H1 (cell line): ENCODE results near the gene GRIA3. TPM values are rescaled to one million over a fixed set of nuclear protein-coding genes. Genes with fewer than 3 reads are reported as not detected.
A peak's percentile ranks its signal among the peaks of the same experiment; 100 is the strongest.

Experiments used
- CTCF ChIA-PET: fragments of 300-600 bp; sonication (Branson Sonifier 250); formaldehyde crosslinking; loops from one replicate; lab custom pipeline; 2021; ENCODE audit not compliant: partially characterized antibody; lab: Charles Lee
- POLR2A ChIA-PET: fragments of 300-600 bp; sonication (Branson Sonifier 250); formaldehyde crosslinking; loops from one replicate; lab custom pipeline; 2021; ENCODE audit warnings: inconsistent platforms; ENCODE audit not compliant: partially characterized antibody; lab: Charles Lee
- DNase-seq, 2 experiments: peaks; one replicate each; pipeline versions ENCODE4 v3.0.0 to v3.0.0-alpha.2; 2010 to 2022; ENCODE audit warnings: low spot score in 2 of 2, low read depth in 1 of 2, mixed read lengths in 1 of 2
- FAIRE-seq: peaks from 2 replicates; lab custom pipeline; 2011; peaks lifted over from hg19 to GRCh38; lab: Jason Lieb, UNC
- H2AFZ ChIP-seq: 2 replicates; pipeline ENCODE4 v1.8.1; 2012; ENCODE audit warnings: low read length, inconsistent platforms
- H2AK5ac ChIP-seq: 2 replicates; pipeline ENCODE4 v1.6.1; 2013; ENCODE audit warnings: low read depth, low read length
- H2BK120ac ChIP-seq: replicated peaks from 2 replicates; pipeline ENCODE3; 2013; ENCODE audit warnings: low read depth, low read length, inconsistent platforms
- H2BK12ac ChIP-seq: 2 replicates; pipeline ENCODE4 v1.6.1; 2013; ENCODE audit warnings: low read depth, low read length
- H2BK15ac ChIP-seq: 2 replicates; pipeline ENCODE4 v1.6.1; 2013; ENCODE audit warnings: low read length
- H2BK20ac ChIP-seq: 2 replicates; pipeline ENCODE4 v1.6.1; 2013; ENCODE audit warnings: low read length
- H2BK5ac ChIP-seq: 2 replicates; pipeline ENCODE4 v1.6.1; 2013; ENCODE audit warnings: low read depth, low read length
- H3K14ac ChIP-seq: 2 replicates; pipeline ENCODE4 v1.6.1; 2013; ENCODE audit warnings: inconsistent platforms; ENCODE audit not compliant: insufficient read length
- H3K18ac ChIP-seq: 2 replicates; pipeline ENCODE4 v1.6.1; 2013; ENCODE audit warnings: low read length; ENCODE audit errors: extremely low read depth
- H3K23ac ChIP-seq: 2 replicates; pipeline ENCODE4 v1.6.1; 2013; ENCODE audit warnings: inconsistent platforms; ENCODE audit not compliant: insufficient read length
- H3K23me2 ChIP-seq: 2 replicates; pipeline ENCODE4 v1.6.1; 2013; ENCODE audit warnings: low read depth, low read length
- H3K27ac ChIP-seq: 2 replicates; pipeline ENCODE4 v1.6.1; 2011; ENCODE audit warnings: low read depth, low read length, inconsistent platforms
- H3K27me3 ChIP-seq, 4 experiments: replicated peaks in 1 of 4; 1 replicate in 1 of 4; 2 replicates in 3 of 4; pipeline versions ENCODE4 v1.6.1 to v1.8.1; 2011 to 2013; ENCODE audit warnings: low read length in 3 of 4, mild to moderate bottlenecking in 3 of 4, inconsistent platforms in 2 of 4, mixed read lengths in 2 of 4, moderate library complexity in 1 of 4; ENCODE audit not compliant: control insufficient read depth in 3 of 4, insufficient read depth in 3 of 4; ENCODE audit errors: extremely low read depth in 1 of 4
- H3K36me3 ChIP-seq, 4 experiments: 2 replicates each; pipeline versions ENCODE4 v1.6.1 to v1.8.1; 2011 to 2013; ENCODE audit warnings: mild to moderate bottlenecking in 4 of 4, low read length in 3 of 4, moderate library complexity in 2 of 4, control low read depth in 1 of 4, inconsistent platforms in 1 of 4; ENCODE audit not compliant: insufficient read depth in 4 of 4, control insufficient read depth in 2 of 4
- H3K4ac ChIP-seq: replicated peaks from 2 replicates; pipeline ENCODE3; 2013; ENCODE audit warnings: low read length, low read depth, mixed read lengths, inconsistent platforms; ENCODE audit not compliant: insufficient read length
- H3K4me1 ChIP-seq, 4 experiments: replicated peaks in 1 of 4; 1 replicate in 1 of 4; 2 replicates in 3 of 4; pipeline versions ENCODE4 v1.6.1 to v1.8.1; 2011 to 2013; ENCODE audit warnings: low read length in 3 of 4, inconsistent platforms in 2 of 4, mixed read lengths in 1 of 4; ENCODE audit not compliant: insufficient read depth in 4 of 4, control insufficient read depth in 3 of 4
- H3K4me2 ChIP-seq, 2 experiments: 2 replicates each; pipeline versions ENCODE4 v1.6.1 to v1.8.1; 2011 to 2013; ENCODE audit warnings: low read depth in 2 of 2, low read length in 2 of 2, control low read depth in 1 of 2, inconsistent platforms in 1 of 2, mild to moderate bottlenecking in 1 of 2; ENCODE audit not compliant: insufficient read depth in 1 of 2
- H3K4me3 ChIP-seq, 4 experiments: fragments of 200-600, 300-600 bp in 1 of 4; sonication (generic), shearing (Covaris generic), sonication (Bioruptor Twin) in 1 of 4; 2 replicates each; pipeline versions ENCODE4 v1.5.1 to v1.8.1; 2011 to 2016; ENCODE audit warnings: low read length in 4 of 4, low read depth in 3 of 4, control low read depth in 2 of 4, inconsistent platforms in 2 of 4, mild to moderate bottlenecking in 2 of 4, mixed read lengths in 1 of 4, moderate library complexity in 1 of 4; ENCODE audit not compliant: insufficient read depth in 2 of 4; ENCODE audit errors: extremely low read depth in 1 of 4
- H3K56ac ChIP-seq: replicated peaks from 2 replicates; pipeline ENCODE3; 2013; ENCODE audit warnings: low read depth, mild to moderate bottlenecking, mixed read lengths, low read length, inconsistent platforms; ENCODE audit not compliant: insufficient read length
- H3K79me1 ChIP-seq: 2 replicates; pipeline ENCODE4 v1.6.1; 2013; ENCODE audit warnings: low read depth, low read length, control low read depth
- H3K79me2 ChIP-seq, 2 experiments: 2 replicates each; pipeline versions ENCODE4 v1.6.1 to v1.8.1; 2012 to 2013; ENCODE audit warnings: low read length in 2 of 2, mild to moderate bottlenecking in 2 of 2, inconsistent platforms in 1 of 2; ENCODE audit not compliant: insufficient read depth in 2 of 2, control insufficient read depth in 1 of 2
- H3K9ac ChIP-seq, 4 experiments: replicated peaks in 1 of 4; 1 replicate in 1 of 4; 2 replicates in 3 of 4; pipeline versions ENCODE4 v1.6.1 to v1.8.1; 2011 to 2013; ENCODE audit warnings: low read depth in 3 of 4, low read length in 3 of 4, control low read depth in 2 of 4, mild to moderate bottlenecking in 2 of 4, moderate library complexity in 2 of 4, inconsistent platforms in 1 of 4; ENCODE audit errors: extremely low read depth in 1 of 4
- H3K9me3 ChIP-seq, 2 experiments: 2 replicates each; pipeline versions ENCODE4 v1.6.1 to v1.8.1; 2012 to 2013; ENCODE audit warnings: mild to moderate bottlenecking in 2 of 2, moderate library complexity in 2 of 2, control low read depth in 1 of 2, inconsistent platforms in 1 of 2, low read depth in 1 of 2, low read length in 1 of 2, mixed read lengths in 1 of 2; ENCODE audit not compliant: insufficient read depth in 2 of 2
- H4K20me1 ChIP-seq, 2 experiments: replicated peaks in 1 of 2; 2 replicates each; pipeline versions ENCODE3 to v1.8.1; 2011 to 2013; ENCODE audit warnings: inconsistent platforms in 2 of 2, low read length in 2 of 2, mild to moderate bottlenecking in 1 of 2; ENCODE audit not compliant: insufficient read depth in 2 of 2, control insufficient read depth in 1 of 2
- H4K5ac ChIP-seq: 2 replicates; pipeline ENCODE4 v1.6.1; 2013; ENCODE audit warnings: low read length, low read depth, mixed read lengths, inconsistent platforms; ENCODE audit not compliant: insufficient read length
- H4K8ac ChIP-seq: 2 replicates; pipeline ENCODE4 v1.8.0; 2013; ENCODE audit warnings: mild to moderate bottlenecking, moderate library complexity, low read length, inconsistent platforms; ENCODE audit not compliant: insufficient read depth; ENCODE audit errors: extremely low read depth
- H4K91ac ChIP-seq: replicated peaks from 2 replicates; pipeline ENCODE3; 2013; ENCODE audit warnings: low read length, mixed read lengths, inconsistent platforms; ENCODE audit not compliant: insufficient read length
- NRF1 ChIP-seq: IDR thresholded peaks from 2 replicates; pipeline ENCODE4 v1.6.1; 2011; ENCODE audit warnings: mild to moderate bottlenecking, low read depth, low read length, improper control_type of control experiment
- RAD21 ChIP-seq, 2 experiments: IDR thresholded peaks in 1 of 2; conservative IDR thresholded peaks in 1 of 2; 2 replicates each; pipeline ENCODE4 v1.6.1; 2011; ENCODE audit warnings: low read depth in 2 of 2, low read length in 2 of 2, improper control_type of control experiment in 1 of 2, inconsistent platforms in 1 of 2, mild to moderate bottlenecking in 1 of 2, moderate library complexity in 1 of 2
- TBP ChIP-seq: IDR thresholded peaks from 2 replicates; pipeline ENCODE4 v1.6.1; 2011; ENCODE audit warnings: low read depth, low read length, improper control_type of control experiment
- TCF12 ChIP-seq: IDR thresholded peaks from 2 replicates; pipeline ENCODE4 v1.6.1; 2011; ENCODE audit warnings: low read depth, mild to moderate bottlenecking, low read length
- WGBS, 2 experiments: shearing (Covaris generic) in 1 of 2; methylation state at CpG; one replicate each; pipeline versions ENCODE4 v1.1.6 to v1.1.7; 2013 to 2015; ENCODE audit warnings: low lambda C conversion rate in 2 of 2, mixed read lengths in 2 of 2, inconsistent platforms in 1 of 2, low coverage in 1 of 2, missing lambda C conversion rate in 1 of 2; ENCODE audit not compliant: insufficient replicate concordance in 2 of 2, insufficient coverage in 1 of 2, insufficient read length in 1 of 2; ENCODE audit errors: extremely low coverage in 1 of 2, missing lambda C conversion rate in 1 of 2; 5-methylcytosine and 5-hydroxymethylcytosine counted together
- polyA plus RNA-seq, 7 experiments: library from polyadenylated mRNA; depleted of rRNA in 3 of 7; stranded (reverse) in 5 of 7; unstranded in 2 of 7; fragments of >200 nt in 5 of 7; fragments of 200-250 nt in 2 of 7; gene quantifications; 1 replicate in 5 of 7; 2 replicates in 1 of 7; 4 replicates in 1 of 7; pipeline versions ENCODE4 v1.2.1 to v1.2.3, GENCODE V29; 2011 to 2013; ENCODE audit warnings: missing spikeins in 2 of 7, mixed read lengths in 2 of 7
- total RNA-seq: library from RNA; stranded (reverse); fragmentation: NEBNext Ultra II Directional; extraction: Animal tissue kit (Norgen Biotek cat#: 25700); gene quantifications from 2 replicates; pipeline ENCODE4 v1.2.1, GENCODE V29; 2021

The GRIA3 gene
- total and polyA plus RNA-seq, 2 of the 8 experiments (the other 6 are each of a cell fraction or from before 2014, with no cell fraction given), result 2.6 to 3.0 TPM

DNA sequence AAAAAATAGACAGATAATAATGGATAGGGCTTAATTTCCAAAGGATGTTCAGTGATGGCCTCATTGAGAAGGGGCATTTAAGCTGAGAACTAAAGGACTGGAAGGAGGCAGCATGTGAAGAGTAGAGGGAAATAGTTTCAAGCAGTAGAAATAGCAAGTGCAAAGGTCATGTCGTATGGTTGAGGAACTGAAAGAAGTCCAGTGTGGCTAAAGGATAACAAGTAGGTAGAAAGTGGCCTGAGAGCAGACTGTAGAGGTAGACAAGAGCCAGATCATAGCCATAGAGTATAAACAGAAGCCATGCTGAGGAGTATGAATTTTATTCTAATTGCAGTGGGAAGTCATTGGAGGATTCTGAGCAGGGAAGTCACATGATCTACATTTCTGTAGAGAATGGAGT is 72.3 kb downstream of the GRIA3 start:
- H3K4me1 ChIP-seq, result no peaks in the 10 kb centered on the region
- H3K9ac ChIP-seq, result no peak overlapping the region
- H3K4me2 ChIP-seq, result no peak overlapping the region
- WGBS, 2 experiments, result 100% methylated on average over 1 of the region's 1 CpG; no CpG with 5 or more reads in 1 of the 2 experiments
- H3K79me1 ChIP-seq, result no peaks in the 10 kb centered on the region
- no peak overlapping the region for H4K5ac ChIP-seq
- ChIA-PET POLR2A (no interaction called here), CTCF (no interaction called here)
- H2BK20ac ChIP-seq, result no peak overlapping the region
- no peak overlapping the region for H3K4ac ChIP-seq
- H4K20me1 ChIP-seq, result no peaks in the 10 kb centered on the region
- H4K91ac ChIP-seq, result no peak overlapping the region
- no peaks in the 10 kb centered on the region for H3K9me3 ChIP-seq
- no peak overlapping the region for H2BK15ac ChIP-seq
- TF ChIP-seq TBP, result no peak
- no peak for TF ChIP-seq NRF1
- TF ChIP-seq TCF12, result no peak
- TF ChIP-seq RAD21 (IDR thresholded peaks at IDR 0.05 in 1 of 2, conservative IDR thresholded peaks at IDR 0.05 in 1 of 2; ENCODE audit: low read depth in 2 of 2, low read length in 2 of 2), result no peak
- TF ChIP-seq, all 59 proteins: peak for 0
- Histone ChIP-seq H2BK120ac (no peak overlapping the region), H2BK5ac (no peak overlapping the region), H2AK5ac (no peak overlapping the region), H4K8ac (no peak overlapping the region), H3K56ac (no peak overlapping the region), H2BK12ac (no peak overlapping the region), H3K23me2 (no peaks in the 10 kb centered on the region), H3K79me2 (no peaks in the 10 kb centered on the region), H3K27me3 (no peaks in the 10 kb centered on the region), H2AFZ (no peak overlapping the region), H3K23ac (no peak overlapping the region), H3K18ac (no peak overlapping the region), H3K4me3 (no peak overlapping the region), H3K14ac (no peak overlapping the region), H3K36me3 (no peaks in the 10 kb centered on the region), H3K27ac (no peak overlapping the region)
- no peak for DNase-seq
- peak; percentile 7 for FAIRE-seq
